GM12878 (cell line): ENCODE measurements around the gene NT5C3A. TPM values are rescaled to one million over a fixed set of nuclear protein-coding genes. Genes with fewer than 3 reads are reported as not detected.

ENCODE experiments used
- ATAC-seq: fragments of 200-7000 bp; cut with Tn5 transposase; 3 replicates; pipeline ENCODE4 v1.9.1; 2020; ENCODE audit warnings: mild to moderate bottlenecking, moderate library complexity
- BruUV-seq: library from RNA; stranded (reverse); fragments of 400-500 nt; replicated peaks from 2 replicates; lab custom pipeline; 2021; lab: Mats Ljungman, UMichigan
- CTCF ChIA-PET: fragments of 300-600 bp; sonication (Branson Sonifier 250); formaldehyde crosslinking; extraction: SDS; loops from one replicate; lab custom pipeline; 2021; ENCODE audit warnings: inconsistent platforms; lab: Yijun Ruan, JAX
- POLR2A ChIA-PET: fragments of 350-600 bp; formaldehyde crosslinking; extraction: SDS; loops from one replicate; lab custom pipeline; 2021; ENCODE audit warnings: inconsistent platforms; lab: Charles Lee
- RAD21 ChIA-PET: fragments of 300-600 bp; sonication (Branson Sonifier 250); formaldehyde crosslinking; loops from one replicate; lab custom pipeline; 2023; ENCODE audit warnings: antibody characterized with exemption; ENCODE audit not compliant: unreplicated experiment; lab: Charles Lee
- SMC1A ChIA-PET: fragments of 300-600 bp; sonication (Branson Sonifier 250); formaldehyde crosslinking; loops from one replicate; lab custom pipeline; 2023; ENCODE audit not compliant: unreplicated experiment, uncharacterized antibody; lab: Charles Lee
- DNase-seq: peaks from one replicate; pipeline ENCODE4 v3.0.0-alpha.2; 2011; ENCODE audit warnings: low read depth, low spot score
- FAIRE-seq: peaks from 3 replicates; lab custom pipeline; 2011; peaks lifted over from hg19 to GRCh38; lab: Jason Lieb, UNC
- H2AFZ ChIP-seq: 2 replicates; pipeline ENCODE4 v1.6.0; 2011; ENCODE audit warnings: low read depth, low read length, control low read depth; ENCODE audit not compliant: control insufficient read depth
- H3K27ac ChIP-seq: 2 replicates; pipeline ENCODE4 v1.5.1; 2011; ENCODE audit warnings: control low read depth; ENCODE audit not compliant: control insufficient read depth, insufficient read depth
- H3K27me3 ChIP-seq, 2 experiments: replicated peaks in 1 of 2; 2 replicates each; pipeline versions ENCODE4 v1.6.0 to v1.6.1; 2011; ENCODE audit warnings: low read length in 1 of 2; ENCODE audit not compliant: control insufficient read depth in 2 of 2, insufficient read depth in 2 of 2
- H3K36me3 ChIP-seq, 2 experiments: 2 replicates each; pipeline ENCODE4 v1.5.1; 2011; ENCODE audit warnings: low read length in 1 of 2; ENCODE audit not compliant: control insufficient read depth in 2 of 2, insufficient read depth in 2 of 2
- H3K4me1 ChIP-seq: 2 replicates; pipeline ENCODE4 v1.6.1; 2011; ENCODE audit warnings: mild to moderate bottlenecking, low read length, moderate library complexity, mixed read lengths; ENCODE audit not compliant: control insufficient read depth, insufficient read depth
- H3K4me2 ChIP-seq: 2 replicates; pipeline ENCODE4 v1.6.0; 2011; ENCODE audit warnings: control low read depth; ENCODE audit not compliant: control insufficient read depth, insufficient read depth
- H3K4me3 ChIP-seq: fragments of 200-600 bp; sonication (generic); 2 replicates; pipeline ENCODE4 v1.5.1; 2016
- H3K79me2 ChIP-seq: 2 replicates; pipeline ENCODE4 v1.6.0; 2011; ENCODE audit warnings: low read length; ENCODE audit not compliant: control insufficient read depth, insufficient read depth
- H3K9ac ChIP-seq: 2 replicates; pipeline ENCODE4 v1.8.0; 2011; ENCODE audit warnings: low read length, control low read depth, mixed read lengths; ENCODE audit not compliant: control insufficient read depth, insufficient read depth
- H3K9me3 ChIP-seq: replicated peaks from 3 replicates; pipeline ENCODE4 v1.5.1; 2011; ENCODE audit warnings: mild to moderate bottlenecking, low read length; ENCODE audit not compliant: control insufficient read depth, insufficient read depth
- H4K20me1 ChIP-seq: 2 replicates; pipeline ENCODE4 v1.6.0; 2011; ENCODE audit not compliant: control insufficient read depth, insufficient read depth
- BCL11A ChIP-seq: IDR thresholded peaks from 2 replicates; pipeline ENCODE4 v1.6.1; 2011; ENCODE audit warnings: low read depth, low read length
- BCL3 ChIP-seq: IDR thresholded peaks from 2 replicates; pipeline ENCODE4 v1.6.1; 2011; ENCODE audit warnings: borderline replicate concordance, low read depth, mild to moderate bottlenecking, moderate library complexity, low read length; ENCODE audit not compliant: insufficient read depth, poor library complexity, severe bottlenecking
- MLLT1 ChIP-seq: fragments of 450-650 bp; IDR thresholded peaks from 2 replicates; pipeline ENCODE4 v1.6.1; 2016; ENCODE audit warnings: mild to moderate bottlenecking
- NFYB ChIP-seq: IDR thresholded peaks from 2 replicates; pipeline ENCODE4 v1.6.1; 2011; ENCODE audit warnings: low read depth, mild to moderate bottlenecking, low read length, improper control_type of control experiment, moderate library complexity; ENCODE audit not compliant: insufficient read depth
- POLR2A ChIP-seq: IDR thresholded peaks from 2 replicates; pipeline ENCODE4 v1.6.1; 2011; ENCODE audit warnings: low read depth, mild to moderate bottlenecking, low read length
- RAD21 ChIP-seq: IDR thresholded peaks from 2 replicates; pipeline ENCODE4 v1.6.1; 2011; ENCODE audit warnings: mild to moderate bottlenecking, low read depth, low read length, moderate library complexity; ENCODE audit not compliant: insufficient read depth
- RB1 ChIP-seq: fragments of 450-650 bp; formaldehyde crosslinking; IDR thresholded peaks from 2 replicates; pipeline ENCODE4 v1.6.1; 2017; ENCODE audit warnings: mild to moderate bottlenecking, borderline replicate concordance
- SMAD5 ChIP-seq: IDR thresholded peaks from 2 replicates; pipeline ENCODE4 v1.6.1; 2016; ENCODE audit warnings: antibody characterized with exemption, low read depth
- TAF1 ChIP-seq: IDR thresholded peaks from 2 replicates; pipeline ENCODE4 v1.6.1; 2011; ENCODE audit warnings: mild to moderate bottlenecking, low read depth, low read length, borderline replicate concordance
- WGBS: methylation state at CpG from one replicate; pipeline ENCODE4 v1.1.6; 2016; ENCODE audit warnings: low lambda C conversion rate; ENCODE audit not compliant: insufficient replicate concordance, insufficient coverage; ENCODE audit errors: missing lambda C conversion rate; 5-methylcytosine and 5-hydroxymethylcytosine counted together
- in situ Hi-C: fragments of 300-500 bp; cut with MboI; formaldehyde crosslinking; loops from 9 replicates; pipeline ENCODE4 v1.14.3; 2018; ENCODE audit warnings: mixed read lengths
- intact Hi-C: fragments of 100-400 bp; cut with micrococcal nuclease; formaldehyde crosslinking; loops from one replicate; pipeline ENCODE4 v1.14.2; 2022; ENCODE audit not compliant: unreplicated experiment
- polyA plus RNA-seq, 11 experiments: library from polyadenylated mRNA; depleted of rRNA in 4 of 11; unstranded in 6 of 11; stranded (reverse) in 5 of 11; fragments of >200 nt; fragmentation: Nextera tagmentation in 4 of 11; fragmentation: Illumina TruSeq in 1 of 11; extraction: Ambion mirVana in 4 of 11; extraction: Trizol in 1 of 11; gene quantifications; 1 replicate in 1 of 11; 2 replicates in 10 of 11; pipeline versions ENCODE4 v1.2.1 to v1.2.3, GENCODE V29; 2011 to 2016; ENCODE audit warnings: inconsistent platforms in 2 of 11, missing spikeins in 2 of 11, low read depth in 1 of 11
- total RNA-seq, 4 experiments: library from RNA; depleted of rRNA in 3 of 4; stranded (reverse); fragments of >200 nt in 3 of 4; fragmentation: Illumina TruSeq in 1 of 4; extraction: Trizol in 1 of 4; gene quantifications; 2 replicates each; pipeline versions ENCODE4 v1.2.1 to v1.2.3, GENCODE V29; 2013 to 2021
- TF ChIP-seq, protein P1 (sequence below): IDR thresholded peaks from 2 replicates; pipeline ENCODE4 v1.6.1; 2012; ENCODE audit warnings: improper control_type of control experiment, low read depth, low read length; ENCODE audit not compliant: insufficient replicate concordance

The NT5C3A gene
- total and polyA plus RNA-seq, 10 of the 15 experiments (the other 5 are each of a cell fraction or from before 2014, with no cell fraction given): 53.0 to 111 (median 71.4) TPM

- no peak for DNase-seq
- no peak for ATAC-seq
- no peak for FAIRE-seq
- no TSS peak for BruUV-seq
- H3K4me2 ChIP-seq: no peak overlapping the region
- no peak overlapping the region for H3K4me3 ChIP-seq
- 74% methylated on average over 7 of the region's 7 CpGs for WGBS
- no peaks in the 10 kb centered on the region for H4K20me1 ChIP-seq
- intact Hi-C loops: no loop called here
- ChIA-PET POLR2A (no interaction called here), RAD21 (no interaction called here), SMC1A (no interaction called here), CTCF (interaction anchor here (1.2 kb wide), 1 partner anchor 18 kb away, joined by 4 read pairs; no protein-coding TSS in a partner anchor)
- 0 out of 4 replicates have a peak, but pooled peaks cover 0 to 1% of the 10 kb centered on the region in 2 experiments for H3K36me3 ChIP-seq
- H3K9me3 ChIP-seq: no peaks in the 10 kb centered on the region
- H3K4me1 ChIP-seq: no peaks in the 10 kb centered on the region
- in situ Hi-C loops: no loop called here
- H2AFZ ChIP-seq: no peak overlapping the region
- no peak overlapping the region for H3K27ac ChIP-seq
- no peaks in the 10 kb centered on the region for H3K27me3 ChIP-seq
- TF ChIP-seq RB1 (no peak), RAD21 (no peak), SMAD5 (no peak)
- no peak overlapping the region for H3K9ac ChIP-seq
- no peaks in the 10 kb centered on the region for H3K79me2 ChIP-seq
Observed at GRCh38 chr7:33089142-33089541, 26.6 kb upstream of the NT5C3A start.

DNA sequence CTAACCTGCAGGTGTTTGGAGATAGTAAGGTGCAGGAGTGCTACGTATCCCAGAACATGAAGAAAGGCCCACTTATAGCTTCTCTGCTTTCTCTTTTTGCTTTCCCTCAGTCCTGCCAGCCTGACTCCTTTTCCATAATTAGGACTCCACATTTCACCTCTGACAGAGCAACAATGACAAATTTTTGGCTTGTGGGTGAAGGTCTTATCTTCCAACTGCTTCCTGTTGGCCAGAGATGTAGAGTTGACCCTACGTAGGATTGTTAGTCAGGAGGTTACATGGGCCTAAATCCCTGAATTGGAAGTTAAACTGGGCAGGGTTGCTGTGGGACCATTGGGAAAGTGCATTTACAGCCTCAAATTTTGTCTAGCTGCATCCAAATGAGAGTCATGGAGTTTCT lies 25.3 kb upstream of the NT5C3A start:
- intact Hi-C loops (no loop called here), in situ Hi-C loops (no loop called here)
- H2AFZ ChIP-seq: no peak overlapping the region
- no peak for FAIRE-seq
- H3K4me1 ChIP-seq: no peaks in the 10 kb centered on the region
- H3K9me3 ChIP-seq: no peaks in the 10 kb centered on the region
- ChIA-PET POLR2A (no interaction called here), SMC1A (no interaction called here), RAD21 (no interaction called here), CTCF (interaction anchor here (4.5 kb wide), 1 partner anchor 19 kb away, joined by 14 read pairs; no protein-coding TSS in a partner anchor)
- no peak overlapping the region for H3K27ac ChIP-seq
- H3K9ac ChIP-seq: no peak overlapping the region
- no peaks in the 10 kb centered on the region for H4K20me1 ChIP-seq
- BruUV-seq: no TSS peak
- H3K27me3 ChIP-seq: no peaks in the 10 kb centered on the region
- H3K36me3 ChIP-seq: no peaks in the 10 kb centered on the region
- 33% methylated on average over 2 of the region's 2 CpGs for WGBS
- no peak for ATAC-seq
- no peak for DNase-seq
- H3K79me2 ChIP-seq: no peaks in the 10 kb centered on the region
- H3K4me3 ChIP-seq: no peak overlapping the region
- H3K4me2 ChIP-seq: no peak overlapping the region
- no peak for TF ChIP-seq POLR2A
- no peak for TF ChIP-seq MLLT1
- TF ChIP-seq TAF1: no peak
- TF ChIP-seq BCL3: no peak
- no peak for TF ChIP-seq BCL11A
- no peak for TF ChIP-seq NFYB
- TF ChIP-seq, protein P1, sequence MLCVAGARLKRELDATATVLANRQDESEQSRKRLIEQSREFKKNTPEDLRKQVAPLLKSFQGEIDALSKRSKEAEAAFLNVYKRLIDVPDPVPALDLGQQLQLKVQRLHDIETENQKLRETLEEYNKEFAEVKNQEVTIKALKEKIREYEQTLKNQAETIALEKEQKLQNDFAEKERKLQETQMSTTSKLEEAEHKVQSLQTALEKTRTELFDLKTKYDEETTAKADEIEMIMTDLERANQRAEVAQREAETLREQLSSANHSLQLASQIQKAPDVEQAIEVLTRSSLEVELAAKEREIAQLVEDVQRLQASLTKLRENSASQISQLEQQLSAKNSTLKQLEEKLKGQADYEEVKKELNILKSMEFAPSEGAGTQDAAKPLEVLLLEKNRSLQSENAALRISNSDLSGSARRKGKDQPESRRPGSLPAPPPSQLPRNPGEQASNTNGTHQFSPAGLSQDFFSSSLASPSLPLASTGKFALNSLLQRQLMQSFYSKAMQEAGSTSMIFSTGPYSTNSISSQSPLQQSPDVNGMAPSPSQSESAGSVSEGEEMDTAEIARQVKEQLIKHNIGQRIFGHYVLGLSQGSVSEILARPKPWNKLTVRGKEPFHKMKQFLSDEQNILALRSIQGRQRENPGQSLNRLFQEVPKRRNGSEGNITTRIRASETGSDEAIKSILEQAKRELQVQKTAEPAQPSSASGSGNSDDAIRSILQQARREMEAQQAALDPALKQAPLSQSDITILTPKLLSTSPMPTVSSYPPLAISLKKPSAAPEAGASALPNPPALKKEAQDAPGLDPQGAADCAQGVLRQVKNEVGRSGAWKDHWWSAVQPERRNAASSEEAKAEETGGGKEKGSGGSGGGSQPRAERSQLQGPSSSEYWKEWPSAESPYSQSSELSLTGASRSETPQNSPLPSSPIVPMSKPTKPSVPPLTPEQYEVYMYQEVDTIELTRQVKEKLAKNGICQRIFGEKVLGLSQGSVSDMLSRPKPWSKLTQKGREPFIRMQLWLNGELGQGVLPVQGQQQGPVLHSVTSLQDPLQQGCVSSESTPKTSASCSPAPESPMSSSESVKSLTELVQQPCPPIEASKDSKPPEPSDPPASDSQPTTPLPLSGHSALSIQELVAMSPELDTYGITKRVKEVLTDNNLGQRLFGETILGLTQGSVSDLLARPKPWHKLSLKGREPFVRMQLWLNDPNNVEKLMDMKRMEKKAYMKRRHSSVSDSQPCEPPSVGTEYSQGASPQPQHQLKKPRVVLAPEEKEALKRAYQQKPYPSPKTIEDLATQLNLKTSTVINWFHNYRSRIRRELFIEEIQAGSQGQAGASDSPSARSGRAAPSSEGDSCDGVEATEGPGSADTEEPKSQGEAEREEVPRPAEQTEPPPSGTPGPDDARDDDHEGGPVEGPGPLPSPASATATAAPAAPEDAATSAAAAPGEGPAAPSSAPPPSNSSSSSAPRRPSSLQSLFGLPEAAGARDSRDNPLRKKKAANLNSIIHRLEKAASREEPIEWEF: no peak
